NCI-H1048 (cell line): ENCODE data around the gene ADM5.

Experiments used
- DNase-seq: peaks from one replicate; lab custom pipeline; 2025; lab: John Stamatoyannopoulos, UW

Gene ADM5

GRCh38 chr19:49680421-49681351, 8.7 kb upstream of the ADM5 start:
- DNase-seq: peak; percentile 76

- no peak for DNase-seq
Measured at GRCh38 chr19:49681830-49682229, 7.6 kb upstream of the ADM5 start.

GRCh38 chr19:49682274-49682673, 7.1 kb upstream of the ADM5 start:
- DNase-seq: no peak

- no peak for DNase-seq
Measured at GRCh38 chr19:49683814-49684250, 5.6 kb upstream of the ADM5 start.

GRCh38 chr19:49684251-49684982, 5.0 kb upstream of the ADM5 start:
- DNase-seq: no peak

- no peak for DNase-seq
Measured at GRCh38 chr19:49684983-49685553, 4.3 kb upstream of the ADM5 start.

- DNase-seq: no peak
Measured at GRCh38 chr19:49685845-49686332, 3.5 kb upstream of the ADM5 start.

GRCh38 chr19:49686503-49687088, 2.8 kb upstream of the ADM5 start:
- DNase-seq: no peak

GRCh38 chr19:49687150-49687549, 2.2 kb upstream of the ADM5 start:
- DNase-seq: no peak

- DNase-seq: no peak
Measured at GRCh38 chr19:49687566-49688316, 1.7 kb upstream of the ADM5 start.

GRCh38 chr19:49688531-49689132, 762 bp upstream of the ADM5 start:
- no peak for DNase-seq

GRCh38 chr19:49690079-49690655, 773 bp downstream of the ADM5 start:
- no peak for DNase-seq

GRCh38 chr19:49690656-49691242, 1.4 kb downstream of the ADM5 start, which contains the start of gene CPT1C:
TSS of gene CPT1C (plus strand) at chr19:49691116. CDS start at chr19:49692253, 1,137 bp downstream.
- peak; percentile 58 for DNase-seq

- peak; percentile 48 for DNase-seq
Measured at GRCh38 chr19:49691243-49692146, 2.1 kb downstream of the ADM5 start.

GRCh38 chr19:49692147-49692506, 2.7 kb downstream of the ADM5 start:
- DNase-seq: no peak

- DNase-seq: no peak
Measured at GRCh38 chr19:49696115-49696514, 6.7 kb downstream of the ADM5 start.

- no peak for DNase-seq
Measured at GRCh38 chr19:49696865-49697264, 7.5 kb downstream of the ADM5 start.

GRCh38 chr19:49699364-49699763, 10.0 kb downstream of the ADM5 start:
- no peak for DNase-seq

GRCh38 chr19:49700563-49700962, 11.2 kb downstream of the ADM5 start:
- DNase-seq: no peak
